GM10266 (cell line): ENCODE data around the gene KRTAP9-9.
A peak's percentile ranks its signal among the peaks of the same experiment; 100 is the strongest.
"Not testable (repeated sequence)": the region's sequence is repeated elsewhere in the genome, so short reads cannot be mapped to it uniquely, and the experiment has no call there.

ENCODE experiments used
- DNase-seq: peaks from one replicate; pipeline ENCODE4 v3.0.0; 2012; ENCODE audit errors: extremely low spot score
- CTCF ChIP-seq: IDR thresholded peaks from 2 replicates; pipeline ENCODE4 v1.5.1; 2012; ENCODE audit warnings: mild to moderate bottlenecking, low read depth; ENCODE audit not compliant: control insufficient read depth, insufficient read depth; ENCODE audit errors: missing control alignments

The KRTAP9-9 gene

DNA sequence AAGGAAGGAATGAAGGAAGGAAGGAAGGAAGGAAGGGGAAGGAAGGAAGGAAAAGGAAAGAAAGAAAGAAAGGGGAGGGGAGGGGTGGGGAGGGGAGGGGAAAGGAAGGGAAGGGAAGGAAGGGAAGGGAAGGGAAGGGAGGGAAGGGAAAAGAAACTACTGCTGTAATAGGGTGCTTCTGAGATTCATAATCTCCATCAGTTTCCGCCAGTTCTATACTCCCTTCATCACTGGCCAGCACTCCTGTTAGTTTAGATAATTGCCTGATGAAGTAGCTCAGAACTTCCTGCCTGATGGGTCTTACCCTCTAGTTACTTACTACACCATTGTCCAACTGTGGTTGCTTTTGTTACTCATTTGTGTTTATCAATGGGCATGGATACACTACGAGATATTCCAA, 8.0 kb downstream of the KRTAP9-9 start:
- TF ChIP-seq CTCF, result no peak
- peak; percentile 0 for DNase-seq

- no peak for TF ChIP-seq CTCF
- peak; percentile 0 for DNase-seq
These were observed 9.4 kb downstream of the KRTAP9-9 start for GRCh38 chr17:41264599-41264998.

GRCh38 chr17:41265078-41265477, 9.9 kb downstream of the KRTAP9-9 start, which contains the start of gene KRTAP9-6:
Gene KRTAP9-6 (plus strand): TSS chr17:41265378. CDS start chr17:41265378, 0 bp downstream.
- no peak for DNase-seq
- TF ChIP-seq CTCF, result no peak

DNA sequence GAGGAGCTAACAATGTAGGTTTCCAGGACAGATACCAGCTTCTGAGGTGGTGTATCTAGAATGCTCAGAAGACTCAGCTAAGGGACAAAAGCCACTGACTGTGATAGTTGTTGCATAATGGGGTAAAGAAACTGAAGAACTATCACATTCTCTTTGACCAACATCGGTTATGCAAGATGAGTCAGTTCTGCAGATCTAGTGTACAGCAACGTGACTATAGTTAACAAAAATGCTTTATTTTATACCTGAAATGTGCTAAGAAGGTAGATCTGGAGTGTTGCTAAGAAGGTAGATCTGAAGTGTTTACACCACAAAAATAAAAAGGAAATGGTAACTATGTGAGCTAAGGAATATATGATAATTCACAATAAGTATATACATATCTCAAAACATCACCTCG, 12.5 kb downstream of the KRTAP9-9 start:
- no peak for TF ChIP-seq CTCF
- no peak for DNase-seq

DNA sequence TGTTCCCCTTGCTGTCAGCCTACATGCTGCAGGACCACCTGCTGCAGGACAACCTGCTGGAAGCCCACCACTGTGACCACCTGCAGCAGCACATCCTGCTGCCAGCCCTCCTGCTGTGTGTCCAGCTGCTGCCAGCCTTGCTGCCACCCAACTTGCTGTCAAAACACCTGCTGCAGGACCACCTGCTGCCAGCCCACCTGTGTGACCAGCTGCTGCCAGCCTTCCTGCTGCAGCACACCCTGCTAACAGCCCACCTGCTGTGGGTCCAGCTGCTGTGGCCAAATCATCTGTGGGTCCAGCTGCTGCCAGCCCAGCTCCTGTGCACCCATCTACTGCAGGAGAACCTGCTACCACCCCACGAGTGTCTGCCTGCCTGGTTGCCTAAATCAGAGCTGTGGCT, 16.1 kb downstream of the KRTAP9-9 start:
- not testable (repeated sequence) for DNase-seq

- no peak for TF ChIP-seq CTCF
- no peak for DNase-seq
These were observed 16.7 kb downstream of the KRTAP9-9 start for GRCh38 chr17:41271858-41272257.

GRCh38 chr17:41275648-41276190, 20.5 kb downstream of the KRTAP9-9 start, which contains the start of gene KRTAP9-7:
Gene KRTAP9-7 (plus strand): TSS chr17:41275698. CDS start chr17:41275698, 0 bp downstream.
- not testable (repeated sequence) for DNase-seq

DNA sequence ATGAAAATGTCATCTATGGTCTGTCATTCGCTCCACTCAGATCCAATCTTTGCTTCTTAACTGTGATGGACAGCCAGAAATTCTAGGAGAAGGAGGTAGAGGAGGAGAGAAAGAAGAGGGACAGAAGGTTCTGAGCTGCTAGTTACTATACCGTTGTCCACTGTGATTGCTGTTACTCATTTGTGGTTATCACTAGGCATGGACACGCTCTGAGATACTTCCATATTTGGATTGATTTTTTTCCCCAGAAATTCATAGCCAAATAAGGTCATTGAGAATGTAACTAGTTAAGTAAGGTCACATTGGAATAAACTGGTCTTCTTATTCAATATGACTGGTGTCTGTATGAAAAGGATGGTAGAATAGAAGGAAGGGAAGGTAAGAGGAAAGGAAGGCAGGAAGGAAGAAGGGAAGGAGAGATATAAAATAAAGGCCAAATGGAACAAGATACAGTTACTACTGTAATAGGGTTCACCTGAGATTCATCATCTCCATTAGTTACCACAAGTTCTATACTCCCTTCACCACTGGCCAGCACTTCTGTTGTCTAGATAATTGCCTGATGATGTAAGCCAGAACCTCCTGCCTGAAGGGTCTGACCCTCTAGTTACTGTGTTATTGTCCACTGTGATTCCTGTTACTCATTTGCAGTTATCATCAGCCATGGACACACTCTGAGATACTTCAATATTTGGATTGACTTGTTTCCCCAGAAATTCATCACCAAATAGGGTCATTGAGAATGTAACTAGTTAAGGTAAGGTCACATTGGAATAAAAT, 23.2 kb downstream of the KRTAP9-9 start:
- no peak for TF ChIP-seq CTCF
- DNase-seq, result no peak
